HepG2 (cell line): ENCODE data around the gene UBAP2. TPM values are rescaled to one million over a fixed set of nuclear protein-coding genes. Genes with fewer than 3 reads are reported as not detected.

Experiments
- ATF7-NPFF ChIP-seq: sonication (generic); formaldehyde crosslinking; IDR thresholded peaks from 2 replicates; pipeline ENCODE4 v1.8.1; 2023; ENCODE audit warnings: mild to moderate bottlenecking, low read depth, missing genetic modification reagents, moderate library complexity
- HNRNPL ChIP-seq: fragments of 200-400 bp; formaldehyde crosslinking; IDR thresholded peaks from 2 replicates; pipeline ENCODE4 v1.6.1; 2017; ENCODE audit warnings: mild to moderate bottlenecking, low read depth, low read length
- IKZF4 ChIP-seq: sonication (generic); formaldehyde crosslinking; IDR thresholded peaks from 2 replicates; pipeline ENCODE4 v1.5.1; 2020; ENCODE audit warnings: borderline replicate concordance, mild to moderate bottlenecking, low read depth, missing genetic modification reagents; ENCODE audit errors: not compliant biosample characterization
- LCORL ChIP-seq, 2 experiments: fragments of 450-650 bp in 1 of 2; sonication (generic) in 1 of 2; formaldehyde crosslinking in 1 of 2; IDR thresholded peaks; 2 replicates each; pipeline versions ENCODE4 v1.5.0 to v1.6.1; 2017 to 2020; ENCODE audit warnings: antibody characterized with exemption in 1 of 2, missing genetic modification reagents in 1 of 2
- MBD4 ChIP-seq: IDR thresholded peaks from 2 replicates; pipeline ENCODE4 v1.6.1; 2012; ENCODE audit warnings: low read length, inconsistent platforms, borderline replicate concordance
- MED1 ChIP-seq: sonication (generic); formaldehyde crosslinking; IDR thresholded peaks from 2 replicates; pipeline ENCODE4 v1.4.0; 2020; ENCODE audit warnings: missing genetic modification reagents
- MIXL1 ChIP-seq: IDR thresholded peaks from 2 replicates; pipeline ENCODE4 v1.6.1; 2016
- MXD4 ChIP-seq: IDR thresholded peaks from 2 replicates; pipeline ENCODE4 v1.6.1; 2016; ENCODE audit warnings: mild to moderate bottlenecking, missing biosample characterization, missing genetic modification reagents
- RELA ChIP-seq: sonication (generic); formaldehyde crosslinking; IDR thresholded peaks from 2 replicates; pipeline ENCODE4 v1.4.0; 2020; ENCODE audit warnings: missing genetic modification reagents
- RORA ChIP-seq: sonication (generic); formaldehyde crosslinking; IDR thresholded peaks from 2 replicates; pipeline ENCODE4 v1.5.0; 2020; ENCODE audit warnings: mild to moderate bottlenecking, missing genetic modification reagents, moderate library complexity
- SP5 ChIP-seq: IDR thresholded peaks from 2 replicates; pipeline ENCODE4 v1.6.1; 2016; ENCODE audit warnings: low read depth, borderline replicate concordance
- ZNF30 ChIP-seq: sonication (generic); formaldehyde crosslinking; IDR thresholded peaks from 2 replicates; pipeline ENCODE4 v1.5.0; 2020; ENCODE audit warnings: mild to moderate bottlenecking, missing genetic modification reagents
- ZNF432 ChIP-seq: sonication (generic); formaldehyde crosslinking; IDR thresholded peaks from 2 replicates; pipeline ENCODE4 v1.5.0; 2020; ENCODE audit warnings: missing genetic modification reagents, mild to moderate bottlenecking, borderline replicate concordance
- ZNF619 ChIP-seq: sonication (generic); formaldehyde crosslinking; IDR thresholded peaks from 2 replicates; pipeline ENCODE4 v1.4.0; 2020; ENCODE audit warnings: mild to moderate bottlenecking, missing genetic modification reagents
- ZSCAN29 ChIP-seq: sonication (generic); formaldehyde crosslinking; conservative IDR thresholded peaks from 2 replicates; pipeline ENCODE4 v1.4.0; 2020; ENCODE audit warnings: mild to moderate bottlenecking, missing genetic modification reagents
- polyA plus RNA-seq, 8 experiments: library from polyadenylated mRNA; depleted of rRNA in 3 of 8; stranded (reverse) in 7 of 8; unstranded in 1 of 8; fragments of >200 nt; fragmentation: Illumina TruSeq in 4 of 8; extraction: Trizol in 4 of 8; gene quantifications; 2 replicates each; pipeline versions ENCODE4 v1.2.1 to v1.2.3, GENCODE V29; 2011 to 2016; ENCODE audit warnings: low read depth in 4 of 8, missing spikeins in 1 of 8, mixed read lengths in 1 of 8; ENCODE audit not compliant: insufficient read depth in 1 of 8
- total RNA-seq, 5 experiments: library from RNA; depleted of rRNA; stranded (reverse); fragments of >200 nt; fragmentation: Illumina TruSeq; extraction: Trizol; gene quantifications; 2 replicates each; pipeline ENCODE4 v1.2.3, GENCODE V29; 2016; ENCODE audit warnings: low read depth in 1 of 5
- TF ChIP-seq, protein P1 (sequence below), 2 experiments: sonication (generic) in 1 of 2; formaldehyde crosslinking in 1 of 2; IDR thresholded peaks; 2 replicates each; pipeline versions ENCODE4 v1.4.0 to v1.6.1; 2016 to 2020; ENCODE audit warnings: borderline replicate concordance in 1 of 2, low read depth in 1 of 2, mild to moderate bottlenecking in 1 of 2, missing genetic modification reagents in 1 of 2
- TF ChIP-seq, protein P2 (sequence below): sonication (generic); formaldehyde crosslinking; IDR thresholded peaks from 2 replicates; pipeline ENCODE4 v1.5.0; 2020; ENCODE audit warnings: mild to moderate bottlenecking, missing genetic modification reagents
- TF ChIP-seq, protein P3 (sequence below): sonication (generic); formaldehyde crosslinking; conservative IDR thresholded peaks from 2 replicates; pipeline ENCODE4 v1.4.0; 2020; ENCODE audit warnings: missing genetic modification reagents

UBAP2 gene
- total and polyA plus RNA-seq, 2 of the 13 experiments (the other 11 are each of a cell fraction or from before 2014, with no cell fraction given): 19.0 to 22.0 TPM

DNA sequence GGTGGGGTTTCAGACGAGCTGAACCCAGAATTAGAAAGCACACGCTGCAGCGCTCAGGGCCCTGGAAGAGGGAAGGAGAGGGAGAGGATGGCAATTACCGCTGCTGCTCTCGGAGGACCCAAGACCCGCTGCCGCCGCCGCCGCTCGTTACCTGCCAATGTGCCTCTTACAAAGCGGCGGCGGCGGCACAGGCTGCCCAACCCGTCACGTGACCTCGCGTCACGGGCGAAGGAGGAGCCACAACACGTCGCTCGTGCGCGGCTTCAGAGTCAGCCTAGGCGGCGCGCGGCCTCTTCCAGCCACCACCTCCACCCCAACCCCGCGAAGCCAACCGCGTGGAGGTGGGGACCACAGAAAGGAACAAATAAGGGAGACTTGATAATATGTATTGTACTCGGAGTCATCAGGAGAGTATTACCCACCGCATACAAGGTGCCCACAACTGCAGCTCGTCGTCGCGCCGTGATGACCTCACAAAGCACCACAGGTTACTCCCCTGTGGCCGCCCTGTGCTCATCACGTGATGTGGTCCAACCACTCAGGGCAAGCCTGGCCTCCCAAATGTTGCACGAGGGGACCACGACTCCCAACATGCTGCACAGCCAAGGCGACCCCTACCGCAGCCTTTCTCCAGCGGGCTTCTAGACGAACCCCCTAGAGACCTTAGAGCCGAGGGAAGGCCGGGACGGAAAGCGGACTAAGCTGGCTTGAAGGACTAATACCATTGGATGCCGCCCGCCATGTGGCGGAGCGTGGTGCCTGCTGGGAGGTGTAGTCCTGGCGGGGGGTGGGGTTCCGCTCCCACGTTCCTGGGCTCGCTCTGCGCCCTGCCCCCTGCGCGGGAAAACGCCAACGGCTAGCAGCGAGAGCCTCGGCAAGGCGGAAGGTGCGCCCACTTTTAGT, at the start of gene UBAP2 (continued):
- TF ChIP-seq, protein P1, sequence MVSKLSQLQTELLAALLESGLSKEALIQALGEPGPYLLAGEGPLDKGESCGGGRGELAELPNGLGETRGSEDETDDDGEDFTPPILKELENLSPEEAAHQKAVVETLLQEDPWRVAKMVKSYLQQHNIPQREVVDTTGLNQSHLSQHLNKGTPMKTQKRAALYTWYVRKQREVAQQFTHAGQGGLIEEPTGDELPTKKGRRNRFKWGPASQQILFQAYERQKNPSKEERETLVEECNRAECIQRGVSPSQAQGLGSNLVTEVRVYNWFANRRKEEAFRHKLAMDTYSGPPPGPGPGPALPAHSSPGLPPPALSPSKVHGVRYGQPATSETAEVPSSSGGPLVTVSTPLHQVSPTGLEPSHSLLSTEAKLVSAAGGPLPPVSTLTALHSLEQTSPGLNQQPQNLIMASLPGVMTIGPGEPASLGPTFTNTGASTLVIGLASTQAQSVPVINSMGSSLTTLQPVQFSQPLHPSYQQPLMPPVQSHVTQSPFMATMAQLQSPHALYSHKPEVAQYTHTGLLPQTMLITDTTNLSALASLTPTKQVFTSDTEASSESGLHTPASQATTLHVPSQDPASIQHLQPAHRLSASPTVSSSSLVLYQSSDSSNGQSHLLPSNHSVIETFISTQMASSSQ (IDR thresholded peaks at IDR 0.05; ENCODE audit: low read depth): no peak
- TF ChIP-seq, protein P1 (CRISPR knock-in tag; IDR thresholded peaks at IDR 0.05; ENCODE audit: borderline replicate concordance): peak; percentile 43; the same call in 1 of the 2 replicates
- TF ChIP-seq IKZF4: no peak
- TF ChIP-seq, protein P2, sequence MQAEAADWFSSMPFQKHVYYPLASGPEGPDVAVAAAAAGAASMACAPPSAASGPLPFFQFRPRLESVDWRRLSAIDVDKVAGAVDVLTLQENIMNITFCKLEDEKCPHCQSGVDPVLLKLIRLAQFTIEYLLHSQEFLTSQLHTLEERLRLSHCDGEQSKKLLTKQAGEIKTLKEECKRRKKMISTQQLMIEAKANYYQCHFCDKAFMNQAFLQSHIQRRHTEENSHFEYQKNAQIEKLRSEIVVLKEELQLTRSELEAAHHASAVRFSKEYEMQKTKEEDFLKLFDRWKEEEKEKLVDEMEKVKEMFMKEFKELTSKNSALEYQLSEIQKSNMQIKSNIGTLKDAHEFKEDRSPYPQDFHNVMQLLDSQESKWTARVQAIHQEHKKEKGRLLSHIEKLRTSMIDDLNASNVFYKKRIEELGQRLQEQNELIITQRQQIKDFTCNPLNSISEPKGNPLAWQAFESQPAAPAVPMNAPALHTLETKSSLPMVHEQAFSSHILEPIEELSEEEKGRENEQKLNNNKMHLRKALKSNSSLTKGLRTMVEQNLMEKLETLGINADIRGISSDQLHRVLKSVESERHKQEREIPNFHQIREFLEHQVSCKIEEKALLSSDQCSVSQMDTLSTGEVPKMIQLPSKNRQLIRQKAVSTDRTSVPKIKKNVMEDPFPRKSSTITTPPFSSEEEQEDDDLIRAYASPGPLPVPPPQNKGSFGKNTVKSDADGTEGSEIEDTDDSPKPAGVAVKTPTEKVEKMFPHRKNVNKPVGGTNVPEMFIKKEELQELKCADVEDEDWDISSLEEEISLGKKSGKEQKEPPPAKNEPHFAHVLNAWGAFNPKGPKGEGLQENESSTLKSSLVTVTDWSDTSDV (CRISPR knock-in tag): peak; percentile 72; the same call in 1 of the 2 replicates
- TF ChIP-seq LCORL (IDR thresholded peaks at IDR 0.05): no peak
- peak; percentile 61; the same call in 1 of the 2 replicates for TF ChIP-seq LCORL (CRISPR knock-in tag; IDR thresholded peaks at IDR 0.05)
- no peak for TF ChIP-seq MBD4
- TF ChIP-seq ZNF30 (CRISPR knock-in tag): 0 out of 2 replicates have a peak, but pooled peaks have one; percentile 71
- no peak for TF ChIP-seq RELA
- no peak for TF ChIP-seq ZNF432 (CRISPR knock-in tag)
- peak; percentile 48 for TF ChIP-seq SP5 (CRISPR knock-in tag)
- TF ChIP-seq MIXL1 (CRISPR knock-in tag): peak; percentile 49; the same call in 1 of the 2 replicates
- TF ChIP-seq HNRNPL: peak; percentile 51; the same call in 1 of the 2 replicates
- no peak; the same call in none of the 2 replicates for TF ChIP-seq MED1 (CRISPR knock-in tag)
- peak; percentile 67 for TF ChIP-seq MXD4 (CRISPR knock-in tag)
- TF ChIP-seq ZSCAN29 (CRISPR knock-in tag): peak; percentile 63
- TF ChIP-seq ATF7-NPFF: peak; percentile 76; the same call in 1 of the 2 replicates
- TF ChIP-seq RORA: no peak
- TF ChIP-seq, protein P3, sequence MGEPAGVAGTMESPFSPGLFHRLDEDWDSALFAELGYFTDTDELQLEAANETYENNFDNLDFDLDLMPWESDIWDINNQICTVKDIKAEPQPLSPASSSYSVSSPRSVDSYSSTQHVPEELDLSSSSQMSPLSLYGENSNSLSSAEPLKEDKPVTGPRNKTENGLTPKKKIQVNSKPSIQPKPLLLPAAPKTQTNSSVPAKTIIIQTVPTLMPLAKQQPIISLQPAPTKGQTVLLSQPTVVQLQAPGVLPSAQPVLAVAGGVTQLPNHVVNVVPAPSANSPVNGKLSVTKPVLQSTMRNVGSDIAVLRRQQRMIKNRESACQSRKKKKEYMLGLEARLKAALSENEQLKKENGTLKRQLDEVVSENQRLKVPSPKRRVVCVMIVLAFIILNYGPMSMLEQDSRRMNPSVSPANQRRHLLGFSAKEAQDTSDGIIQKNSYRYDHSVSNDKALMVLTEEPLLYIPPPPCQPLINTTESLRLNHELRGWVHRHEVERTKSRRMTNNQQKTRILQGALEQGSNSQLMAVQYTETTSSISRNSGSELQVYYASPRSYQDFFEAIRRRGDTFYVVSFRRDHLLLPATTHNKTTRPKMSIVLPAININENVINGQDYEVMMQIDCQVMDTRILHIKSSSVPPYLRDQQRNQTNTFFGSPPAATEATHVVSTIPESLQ (CRISPR knock-in tag): no peak; the same call in 1 of the 2 replicates
- no peak for TF ChIP-seq ZNF619 (CRISPR knock-in tag)
